Panc1 (cell line): Measurements from ENCODE around the gene CEP41.

Source experiments
- CTCF ChIP-seq: fragments of 450-650 bp; IDR thresholded peaks from 2 replicates; pipeline ENCODE4 v1.5.1; 2017; ENCODE audit warnings: mild to moderate bottlenecking
- REST ChIP-seq, 2 experiments: IDR thresholded peaks; 2 replicates each; pipeline ENCODE4 v1.6.1; 2011 to 2012; ENCODE audit warnings: low read depth in 2 of 2, control low read depth in 1 of 2, low read length in 1 of 2, mild to moderate bottlenecking in 1 of 2, moderate library complexity in 1 of 2; ENCODE audit not compliant: insufficient read depth in 1 of 2

GRCh38 chr7:130369110-130369711 lies 71.6 kb downstream of the CEP41 start:
- TF ChIP-seq CTCF (no peak), REST (IDR thresholded peaks at IDR 0.05; ENCODE audit: insufficient read depth in 1 of 2, low read depth in 2 of 2, low read length in 1 of 2) (no peak)
